Measurements from ENCODE around the gene CSNK1D.

DNA sequence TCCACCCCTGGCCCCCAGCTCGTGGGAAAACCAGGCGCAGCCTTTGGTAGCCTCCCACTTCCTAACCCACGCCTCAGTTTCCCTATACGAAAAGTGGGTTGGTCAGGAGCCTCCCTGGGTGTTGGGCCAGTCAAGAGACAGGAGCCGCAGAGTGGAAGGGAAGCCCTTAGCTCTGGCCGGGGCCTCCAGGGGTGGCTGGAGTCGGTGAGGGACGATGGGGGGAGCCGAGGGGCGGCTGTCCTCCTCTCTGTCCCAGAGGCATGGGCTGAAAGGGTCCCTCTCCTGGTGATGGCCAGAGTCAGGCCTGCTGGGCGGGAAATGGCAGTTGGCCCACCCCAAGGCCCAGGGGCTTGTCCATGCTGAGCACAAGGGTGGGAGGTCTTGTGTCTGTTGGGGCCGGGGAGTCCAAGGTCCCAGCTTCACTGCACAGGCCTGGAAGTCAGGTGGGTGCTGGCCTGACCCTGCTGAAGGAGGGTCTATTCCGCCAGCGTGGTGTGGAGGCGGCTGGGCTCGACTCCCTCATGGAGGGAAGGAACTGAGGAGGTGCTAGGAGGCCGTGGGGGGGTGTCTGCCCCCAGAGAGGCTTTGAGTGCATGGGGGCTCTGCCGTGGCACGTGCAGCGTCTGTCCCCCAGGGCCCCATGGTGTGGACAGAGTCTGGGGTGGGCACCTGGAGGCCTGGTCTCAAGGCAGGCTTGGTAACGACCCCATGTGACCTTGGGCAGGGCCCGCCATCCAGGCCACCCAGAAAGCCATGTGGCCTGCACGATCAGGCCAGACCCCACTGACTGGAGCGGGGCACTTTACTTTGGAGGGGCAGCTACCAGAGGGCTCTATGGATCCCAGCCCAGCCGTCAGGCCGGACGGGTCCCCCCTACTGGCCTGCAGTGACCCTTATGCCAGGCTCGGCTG is 43.5 kb downstream of the CSNK1D start:
- no peak for TF ChIP-seq EZH2phosphoT487 (IDR thresholded peaks at IDR 0.05; ENCODE audit: low read depth)
- TF ChIP-seq, protein P1, sequence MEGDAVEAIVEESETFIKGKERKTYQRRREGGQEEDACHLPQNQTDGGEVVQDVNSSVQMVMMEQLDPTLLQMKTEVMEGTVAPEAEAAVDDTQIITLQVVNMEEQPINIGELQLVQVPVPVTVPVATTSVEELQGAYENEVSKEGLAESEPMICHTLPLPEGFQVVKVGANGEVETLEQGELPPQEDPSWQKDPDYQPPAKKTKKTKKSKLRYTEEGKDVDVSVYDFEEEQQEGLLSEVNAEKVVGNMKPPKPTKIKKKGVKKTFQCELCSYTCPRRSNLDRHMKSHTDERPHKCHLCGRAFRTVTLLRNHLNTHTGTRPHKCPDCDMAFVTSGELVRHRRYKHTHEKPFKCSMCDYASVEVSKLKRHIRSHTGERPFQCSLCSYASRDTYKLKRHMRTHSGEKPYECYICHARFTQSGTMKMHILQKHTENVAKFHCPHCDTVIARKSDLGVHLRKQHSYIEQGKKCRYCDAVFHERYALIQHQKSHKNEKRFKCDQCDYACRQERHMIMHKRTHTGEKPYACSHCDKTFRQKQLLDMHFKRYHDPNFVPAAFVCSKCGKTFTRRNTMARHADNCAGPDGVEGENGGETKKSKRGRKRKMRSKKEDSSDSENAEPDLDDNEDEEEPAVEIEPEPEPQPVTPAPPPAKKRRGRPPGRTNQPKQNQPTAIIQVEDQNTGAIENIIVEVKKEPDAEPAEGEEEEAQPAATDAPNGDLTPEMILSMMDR (IDR thresholded peaks at IDR 0.05; ENCODE audit: low read depth, low read length) = no peak
